H9 (cell line): Measurements from ENCODE around the gene PCDHGC3. TPM values are rescaled to one million over a fixed set of nuclear protein-coding genes. Genes with fewer than 3 reads are reported as not detected.

Experiments
- DNase-seq: peaks from one replicate; pipeline ENCODE4 v3.0.0-alpha.2; 2017
- H2AFZ ChIP-seq: one replicate; pipeline ENCODE4 v1.6.1; 2013; ENCODE audit warnings: mild to moderate bottlenecking, low read length, control low read depth, moderate library complexity
- H2AK5ac ChIP-seq: 2 replicates; pipeline ENCODE4 v1.6.1; 2013; ENCODE audit warnings: low read length, control low read depth, mixed read lengths; ENCODE audit not compliant: insufficient read length
- H2BK120ac ChIP-seq: one replicate; pipeline ENCODE4 v1.6.1; 2013; ENCODE audit warnings: low read depth, mild to moderate bottlenecking, low read length, control low read depth, inconsistent platforms; ENCODE audit not compliant: poor library complexity, severe bottlenecking
- H2BK12ac ChIP-seq: 2 replicates; pipeline ENCODE4 v1.6.1; 2013; ENCODE audit warnings: low read length, control low read depth, mixed read lengths, low read depth; ENCODE audit not compliant: insufficient read length
- H2BK15ac ChIP-seq: 2 replicates; pipeline ENCODE4 v1.6.1; 2013; ENCODE audit warnings: low read depth, low read length, control low read depth
- H2BK20ac ChIP-seq: one replicate; pipeline ENCODE4 v1.6.1; 2013; ENCODE audit warnings: low read depth, mild to moderate bottlenecking, low read length, control low read depth, inconsistent platforms; ENCODE audit not compliant: poor library complexity, severe bottlenecking
- H2BK5ac ChIP-seq: 2 replicates; pipeline ENCODE4 v1.6.1; 2013; ENCODE audit warnings: low read length, control low read depth, mixed read lengths; ENCODE audit not compliant: insufficient read length
- H3K14ac ChIP-seq: 2 replicates; pipeline ENCODE4 v1.6.1; 2013; ENCODE audit warnings: low read length, control low read depth; ENCODE audit not compliant: insufficient read depth
- H3K18ac ChIP-seq: 2 replicates; pipeline ENCODE4 v1.6.1; 2013; ENCODE audit warnings: low read depth, mild to moderate bottlenecking, mixed read lengths, low read length, control low read depth; ENCODE audit not compliant: insufficient read length
- H3K23ac ChIP-seq: 2 replicates; pipeline ENCODE4 v1.6.1; 2013; ENCODE audit warnings: low read length, control low read depth, mixed read lengths, low read depth; ENCODE audit not compliant: insufficient read length
- H3K23me2 ChIP-seq: 2 replicates; pipeline ENCODE4 v1.6.1; 2013; ENCODE audit warnings: low read depth, mild to moderate bottlenecking, mixed read lengths, low read length, control low read depth; ENCODE audit not compliant: insufficient read length, poor library complexity, severe bottlenecking
- H3K27ac ChIP-seq: 2 replicates; pipeline ENCODE4 v1.5.1; 2013; ENCODE audit warnings: low read length, control low read depth, mixed read lengths, low read depth; ENCODE audit not compliant: insufficient read length
- H3K27me3 ChIP-seq: 2 replicates; pipeline ENCODE4 v1.6.1; 2013; ENCODE audit warnings: low read length, control low read depth, inconsistent platforms; ENCODE audit not compliant: insufficient read depth
- H3K4ac ChIP-seq: 2 replicates; pipeline ENCODE4 v1.6.1; 2013; ENCODE audit warnings: low read depth, mild to moderate bottlenecking, control low read depth, inconsistent platforms, low read length, moderate library complexity
- H3K4me1 ChIP-seq: 2 replicates; pipeline ENCODE4 v1.6.1; 2013; ENCODE audit warnings: low read length, control low read depth, inconsistent platforms; ENCODE audit not compliant: insufficient read depth
- H3K4me2 ChIP-seq: 2 replicates; pipeline ENCODE4 v1.6.1; 2013; ENCODE audit warnings: low read length, control low read depth, mixed read lengths; ENCODE audit not compliant: insufficient read length, insufficient read depth
- H3K56ac ChIP-seq: 2 replicates; pipeline ENCODE4 v1.6.1; 2013; ENCODE audit warnings: low read depth, mild to moderate bottlenecking, mixed read lengths, low read length, control low read depth; ENCODE audit not compliant: insufficient read length
- H3K79me1 ChIP-seq: 2 replicates; pipeline ENCODE4 v1.6.1; 2013; ENCODE audit warnings: low read depth, mild to moderate bottlenecking, moderate library complexity, low read length, control low read depth, inconsistent platforms; ENCODE audit not compliant: insufficient read depth, poor library complexity, severe bottlenecking
- H3K79me2 ChIP-seq: 2 replicates; pipeline ENCODE4 v1.6.1; 2013; ENCODE audit warnings: low read length, control low read depth, inconsistent platforms; ENCODE audit not compliant: insufficient read depth
- H3K9ac ChIP-seq: 2 replicates; pipeline ENCODE4 v1.6.1; 2013; ENCODE audit warnings: low read length, control low read depth, mixed read lengths; ENCODE audit not compliant: insufficient read length; ENCODE audit errors: extremely low read depth
- H3K9me3 ChIP-seq: one replicate; pipeline ENCODE4 v1.6.1; 2013; ENCODE audit warnings: low read depth, low read length, inconsistent platforms; ENCODE audit not compliant: control insufficient read depth
- H3T11ph ChIP-seq: one replicate; pipeline ENCODE4 v1.6.1; 2013; ENCODE audit warnings: mild to moderate bottlenecking, low read length, control low read depth, inconsistent platforms
- H4K20me1 ChIP-seq: one replicate; pipeline ENCODE4 v1.6.1; 2013; ENCODE audit not compliant: control insufficient read depth, insufficient read length, insufficient read depth
- H4K5ac ChIP-seq: 2 replicates; pipeline ENCODE4 v1.6.1; 2013; ENCODE audit warnings: low read depth, mild to moderate bottlenecking, mixed read lengths, low read length, control low read depth; ENCODE audit not compliant: insufficient read length
- H4K8ac ChIP-seq: replicated peaks from 2 replicates; pipeline ENCODE4 v1.6.1; 2013; ENCODE audit warnings: low read length, control low read depth, mixed read lengths, low read depth; ENCODE audit not compliant: insufficient read length
- H4K91ac ChIP-seq: 2 replicates; pipeline ENCODE4 v1.6.1; 2013; ENCODE audit warnings: low read depth, mild to moderate bottlenecking, moderate library complexity, mixed read lengths, low read length, control low read depth; ENCODE audit not compliant: insufficient read length
- H3K27ac Mint-ChIP-seq, 3 experiments: 2 replicates in 2 of 3; 3 replicates in 1 of 3; pipeline ENCODE4 v1.8.0; 2020 to 2021; ENCODE audit warnings: mixed read lengths in 3 of 3, mild to moderate bottlenecking in 1 of 3, moderate library complexity in 1 of 3
- H3K27me3 Mint-ChIP-seq: 2 replicates; pipeline ENCODE4 v1.8.0; 2021; ENCODE audit warnings: low read depth, mild to moderate bottlenecking, moderate library complexity, mixed read lengths
- H3K36me3 Mint-ChIP-seq, 3 experiments: 2 replicates in 2 of 3; 3 replicates in 1 of 3; pipeline ENCODE4 v1.8.0; 2020 to 2021; ENCODE audit warnings: low read depth in 3 of 3, mixed read lengths in 3 of 3; ENCODE audit not compliant: insufficient read depth in 1 of 3
- H3K4me1 Mint-ChIP-seq, 2 experiments: 2 replicates each; pipeline ENCODE4 v1.8.0; 2020; ENCODE audit warnings: mixed read lengths in 2 of 2
- H3K4me3 Mint-ChIP-seq, 2 experiments: 2 replicates in 1 of 2; 3 replicates in 1 of 2; pipeline ENCODE4 v1.8.0; 2020 to 2021; ENCODE audit warnings: mild to moderate bottlenecking in 2 of 2, mixed read lengths in 2 of 2, moderate library complexity in 1 of 2
- H3K9me3 Mint-ChIP-seq, 2 experiments: 2 replicates in 1 of 2; 3 replicates in 1 of 2; pipeline ENCODE4 v1.8.0; 2020; ENCODE audit warnings: mild to moderate bottlenecking in 2 of 2, mixed read lengths in 2 of 2, moderate library complexity in 1 of 2
- WGBS: extraction: QIAGEN DNeasy Blood & Tissue Kit; methylation state at CpG from one replicate; pipeline ENCODE4 v1.1.7; 2013; ENCODE audit warnings: missing lambda C conversion rate, low lambda C conversion rate, mixed read lengths; ENCODE audit not compliant: insufficient read length; ENCODE audit errors: extremely low coverage; 5-methylcytosine and 5-hydroxymethylcytosine counted together
- total RNA-seq: library from RNA; stranded (reverse); gene quantifications from 2 replicates; pipeline ENCODE4 v1.2.1, GENCODE V29; 2021
- TF ChIP-seq, protein P1 (sequence below): fragments of 200-600 bp; sonication (generic); conservative IDR thresholded peaks from 3 replicates; pipeline ENCODE4 v1.8.0; 2021; ENCODE audit warnings: antibody characterized with exemption, mild to moderate bottlenecking

PCDHGC3 gene
- total RNA-seq, 1 experiment from 2014 or later, result 19.8 TPM

DNA sequence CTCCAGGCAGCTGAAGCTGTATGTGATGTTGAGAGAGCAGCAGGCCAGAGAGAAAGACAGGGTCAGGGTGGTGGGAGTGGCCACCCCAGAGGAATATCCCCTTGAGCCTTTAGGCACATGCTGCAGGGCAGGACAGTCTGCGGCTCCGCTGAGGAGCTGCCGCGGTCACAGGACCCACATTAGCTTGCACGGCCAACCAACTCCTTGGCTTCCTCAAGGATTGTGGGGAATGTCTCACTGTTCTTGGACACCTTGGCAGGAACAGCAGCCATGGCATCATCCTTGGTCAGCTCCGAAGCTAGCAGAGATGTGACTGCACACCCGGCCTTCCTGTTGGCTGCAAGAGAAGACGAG lies 40.9 kb downstream of the PCDHGC3 start:
- Histone ChIP-seq H2BK15ac (no peak overlapping the region), H3K18ac (no peak overlapping the region), H2AK5ac (no peak overlapping the region), H3K27me3 (no peaks in the 10 kb centered on the region), H3K23me2 (peaks cover 17% of the 10 kb centered on the region), H3T11ph (no peak overlapping the region), H2BK20ac (no peak overlapping the region), H2BK5ac (no peak overlapping the region), H3K4me1 (no peaks in the 10 kb centered on the region; the same call in 1 of the 2 replicates), H4K91ac (no peak overlapping the region), H3K9ac (no peak overlapping the region), H3K14ac (no peak overlapping the region), H2BK12ac (no peak overlapping the region), H4K20me1 (no peaks in the 10 kb centered on the region), H3K27ac (no peak overlapping the region), H3K79me2 (no peaks in the 10 kb centered on the region), H2AFZ (no peak overlapping the region), H3K79me1 (no peaks in the 10 kb centered on the region), H3K4me2 (no peak overlapping the region), H4K5ac (no peak overlapping the region), H2BK120ac (no peak overlapping the region), H4K8ac (no peak overlapping the region), H3K4ac (no peak overlapping the region), H3K23ac (no peak overlapping the region), H3K56ac (no peak overlapping the region), H3K9me3 (no peaks in the 10 kb centered on the region)
- Mint-ChIP-seq H3K27ac (peak overlapping the region in 2 of 3 experiments; percentile 80 to 83; a peak in 3 of 7 replicates), H3K27me3 (peaks cover 3% of the 10 kb centered on the region; the same call in 1 of the 2 replicates), H3K36me3 (peaks cover 26 to 65% (median 44%) of the 10 kb centered on the region in 3 experiments), H3K9me3 (no peaks in the 10 kb centered on the region; a peak in 1 of 5 replicates), H3K4me3 (no peak overlapping the region), H3K4me1 (peaks cover 30 to 38% of the 10 kb centered on the region in 2 experiments)
- no CpG with 5 or more reads among the region's 8 CpGs for WGBS
- TF ChIP-seq, protein P1, sequence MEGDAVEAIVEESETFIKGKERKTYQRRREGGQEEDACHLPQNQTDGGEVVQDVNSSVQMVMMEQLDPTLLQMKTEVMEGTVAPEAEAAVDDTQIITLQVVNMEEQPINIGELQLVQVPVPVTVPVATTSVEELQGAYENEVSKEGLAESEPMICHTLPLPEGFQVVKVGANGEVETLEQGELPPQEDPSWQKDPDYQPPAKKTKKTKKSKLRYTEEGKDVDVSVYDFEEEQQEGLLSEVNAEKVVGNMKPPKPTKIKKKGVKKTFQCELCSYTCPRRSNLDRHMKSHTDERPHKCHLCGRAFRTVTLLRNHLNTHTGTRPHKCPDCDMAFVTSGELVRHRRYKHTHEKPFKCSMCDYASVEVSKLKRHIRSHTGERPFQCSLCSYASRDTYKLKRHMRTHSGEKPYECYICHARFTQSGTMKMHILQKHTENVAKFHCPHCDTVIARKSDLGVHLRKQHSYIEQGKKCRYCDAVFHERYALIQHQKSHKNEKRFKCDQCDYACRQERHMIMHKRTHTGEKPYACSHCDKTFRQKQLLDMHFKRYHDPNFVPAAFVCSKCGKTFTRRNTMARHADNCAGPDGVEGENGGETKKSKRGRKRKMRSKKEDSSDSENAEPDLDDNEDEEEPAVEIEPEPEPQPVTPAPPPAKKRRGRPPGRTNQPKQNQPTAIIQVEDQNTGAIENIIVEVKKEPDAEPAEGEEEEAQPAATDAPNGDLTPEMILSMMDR, result no peak
- no peak for DNase-seq
